Esophagus squamous epithelium (tissue), 5 donors: Measurements from ENCODE around the gene PANK4. TPM values are rescaled to one million over a fixed set of nuclear protein-coding genes. Genes with fewer than 3 reads are reported as not detected.

ENCODE experiments used
- DNase-seq: peaks from one replicate; lab custom pipeline; 2025; lab: John Stamatoyannopoulos, UW
- H3K27ac ChIP-seq, 4 donors: fragments of 200-600 bp; sonication (generic); one replicate each; pipeline ENCODE4 v1.5.1; 2016 to 2019; ENCODE audit warnings: mild to moderate bottlenecking in 1 of 4
- H3K27me3 ChIP-seq, 4 donors: fragments of 200-600 bp; sonication (generic); 1 replicate in 3 of 4; 2 replicates in 1 of 4; pipeline versions ENCODE4 v1.5.1 to v1.6.0; 2017 to 2021; ENCODE audit warnings: antibody characterized with exemption in 1 of 4
- H3K36me3 ChIP-seq, 3 donors: fragments of 200-600 bp; sonication (generic); one replicate each; pipeline ENCODE4 v1.5.1; 2016 to 2019
- H3K4me1 ChIP-seq, 3 donors: fragments of 200-600 bp; sonication (generic); one replicate each; pipeline ENCODE4 v1.5.1; 2017 to 2019
- H3K4me3 ChIP-seq, 4 donors: fragments of 200-600 bp; sonication (generic); 1 replicate in 3 of 4; 2 replicates in 1 of 4; pipeline ENCODE4 v1.5.1; 2016 to 2019; ENCODE audit warnings: mild to moderate bottlenecking in 2 of 4, moderate library complexity in 1 of 4
- H3K9me3 ChIP-seq, 3 donors: fragments of 200-600 bp; sonication (generic); one replicate each; pipeline ENCODE4 v1.5.1; 2016 to 2019
- POLR2A ChIP-seq, 4 donors: fragments of 450-650 bp; IDR thresholded peaks; one replicate each; pipeline ENCODE4 v1.6.1; 2017; ENCODE audit warnings: antibody characterized with exemption in 4 of 4, mild to moderate bottlenecking in 4 of 4, moderate library complexity in 3 of 4
- WGBS, 2 donors: methylation state at CpG; one replicate each; pipeline ENCODE4 v1.1.5; 2018; 5-methylcytosine and 5-hydroxymethylcytosine counted together
- intact Hi-C: fragments of 100-400 bp; cut with DNase I; formaldehyde crosslinking; loops from one replicate; pipeline ENCODE4 v1.15.0; 2022
- total RNA-seq, 4 donors: library from RNA; depleted of rRNA; stranded (reverse); fragments of >200 nt; gene quantifications; one replicate each; pipeline ENCODE4 v1.1.0, GENCODE V29; 2016
- TF ChIP-seq, protein P1 (sequence below), 6 experiments: fragments of 450-650 bp in 4 of 6; fragments of 200-600 bp in 2 of 6; sonication (generic) in 2 of 6; IDR thresholded peaks; one replicate each; pipeline ENCODE4 v1.5.1; 2016 to 2019; ENCODE audit warnings: antibody characterized with exemption in 6 of 6, mild to moderate bottlenecking in 4 of 6, moderate library complexity in 4 of 6
- donor health status: DM: yes; HTN: yes; CAD: no.

The PANK4 gene
- total RNA-seq, 4 donors from 2014 or later: 11.8 to 29.1 (median 17.0) TPM

DNA sequence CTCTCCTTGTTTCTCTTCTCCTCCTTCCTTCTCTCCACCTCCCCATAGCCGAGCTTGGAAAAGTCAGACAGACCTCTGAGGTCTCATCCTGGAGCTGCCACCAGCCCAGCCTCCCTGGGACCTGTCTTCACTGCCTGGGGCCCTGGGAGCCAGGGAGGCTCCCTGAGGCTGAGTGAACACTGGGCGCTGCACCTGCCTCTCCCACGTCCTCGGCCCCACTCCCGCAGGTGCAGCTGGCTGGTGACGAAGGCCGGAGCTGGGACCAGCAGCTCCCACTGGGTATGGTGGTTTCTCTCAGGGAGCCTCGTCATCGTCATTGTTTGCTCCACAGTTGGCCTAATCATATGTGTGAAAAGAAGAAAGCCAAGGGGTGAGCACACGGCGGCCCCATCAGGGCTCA, 35.0 kb upstream of the PANK4 start:
- H3K27me3 ChIP-seq: peaks cover 0 to 9% (median 0%) of the 10 kb centered on the region in 4 donors
- no peak for DNase-seq
- peaks cover 11 to 34% (median 20%) of the 10 kb centered on the region in 3 donors for H3K4me1 ChIP-seq
- TF ChIP-seq, protein P1, sequence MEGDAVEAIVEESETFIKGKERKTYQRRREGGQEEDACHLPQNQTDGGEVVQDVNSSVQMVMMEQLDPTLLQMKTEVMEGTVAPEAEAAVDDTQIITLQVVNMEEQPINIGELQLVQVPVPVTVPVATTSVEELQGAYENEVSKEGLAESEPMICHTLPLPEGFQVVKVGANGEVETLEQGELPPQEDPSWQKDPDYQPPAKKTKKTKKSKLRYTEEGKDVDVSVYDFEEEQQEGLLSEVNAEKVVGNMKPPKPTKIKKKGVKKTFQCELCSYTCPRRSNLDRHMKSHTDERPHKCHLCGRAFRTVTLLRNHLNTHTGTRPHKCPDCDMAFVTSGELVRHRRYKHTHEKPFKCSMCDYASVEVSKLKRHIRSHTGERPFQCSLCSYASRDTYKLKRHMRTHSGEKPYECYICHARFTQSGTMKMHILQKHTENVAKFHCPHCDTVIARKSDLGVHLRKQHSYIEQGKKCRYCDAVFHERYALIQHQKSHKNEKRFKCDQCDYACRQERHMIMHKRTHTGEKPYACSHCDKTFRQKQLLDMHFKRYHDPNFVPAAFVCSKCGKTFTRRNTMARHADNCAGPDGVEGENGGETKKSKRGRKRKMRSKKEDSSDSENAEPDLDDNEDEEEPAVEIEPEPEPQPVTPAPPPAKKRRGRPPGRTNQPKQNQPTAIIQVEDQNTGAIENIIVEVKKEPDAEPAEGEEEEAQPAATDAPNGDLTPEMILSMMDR (IDR thresholded peaks at IDR 0.05): no peak
- TF ChIP-seq POLR2A (IDR thresholded peaks at IDR 0.05): no peak
- peaks cover 11 to 59% (median 15%) of the 10 kb centered on the region in 3 donors for H3K36me3 ChIP-seq
- 60 to 79% methylated on average over 1 to 6 of the region's 11 CpGs for WGBS, 2 donors
- H3K4me3 ChIP-seq: no peak overlapping the region
- H3K9me3 ChIP-seq: no peaks in the 10 kb centered on the region
- H3K27ac ChIP-seq: no peak overlapping the region
- intact Hi-C loops: no loop called here

GRCh38 chr1:2560299-2561073, 34.1 kb upstream of the PANK4 start:
- TF ChIP-seq, protein P1 (IDR thresholded peaks at IDR 0.05): no peak
- no peak for TF ChIP-seq POLR2A (IDR thresholded peaks at IDR 0.05)

DNA sequence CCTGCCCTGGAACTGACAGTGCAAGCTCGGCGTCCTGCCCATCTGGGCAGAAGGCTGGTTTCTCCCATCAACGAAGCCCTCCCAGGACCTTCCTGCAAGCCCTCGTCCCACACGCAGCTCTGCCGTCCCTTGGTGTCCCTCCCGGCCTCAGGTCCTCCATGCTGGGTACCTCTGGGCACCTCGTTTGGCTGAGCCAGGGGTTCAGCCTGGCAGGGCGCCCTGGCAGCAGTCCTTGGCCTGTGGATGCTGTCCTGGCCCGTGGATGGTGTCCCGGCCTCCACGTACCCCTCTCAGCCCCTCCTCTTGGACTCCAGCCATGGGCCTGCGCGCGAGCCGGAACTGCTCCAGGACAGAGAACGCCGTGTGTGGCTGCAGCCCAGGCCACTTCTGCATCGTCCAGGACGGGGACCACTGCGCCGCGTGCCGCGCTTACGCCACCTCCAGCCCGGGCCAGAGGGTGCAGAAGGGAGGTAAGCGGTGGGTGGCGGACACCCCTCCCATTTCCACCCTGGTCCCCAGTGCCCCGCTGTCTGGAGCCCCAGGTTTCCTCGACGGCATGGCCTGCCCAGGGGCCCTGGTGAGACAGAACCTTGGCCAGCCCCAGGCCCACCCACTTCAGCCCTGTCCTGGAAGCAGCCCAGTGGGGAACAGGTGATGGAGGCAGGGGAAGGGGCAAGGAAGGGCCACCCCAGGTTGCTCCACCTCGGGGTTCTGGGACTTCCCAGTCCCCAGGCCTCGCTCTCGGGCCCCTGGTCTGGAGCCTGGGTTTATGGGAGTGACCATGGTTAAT, 33.3 kb upstream of the PANK4 start:
- DNase-seq: no peak
- intact Hi-C loops: no loop called here
- H3K9me3 ChIP-seq: no peaks in the 10 kb centered on the region
- TF ChIP-seq POLR2A (IDR thresholded peaks at IDR 0.05): no peak
- TF ChIP-seq, protein P1 (IDR thresholded peaks at IDR 0.05): no peak
- no peak overlapping the region for H3K27ac ChIP-seq
- peaks cover 22 to 49% (median 33%) of the 10 kb centered on the region in 3 donors for H3K4me1 ChIP-seq
- no peak overlapping the region for H3K4me3 ChIP-seq
- H3K27me3 ChIP-seq: no peaks in the 10 kb centered on the region
- H3K36me3 ChIP-seq: peaks cover 11 to 59% (median 15%) of the 10 kb centered on the region in 3 donors
- 89 to 94% methylated on average over 9 to 17 of the region's 35 CpGs for WGBS, 2 donors

More at GRCh38 chr1:2560299-2561073, 34.1 kb upstream of the PANK4 start:
- DNase-seq: no peak
- H3K4me3 ChIP-seq: no peak overlapping the region
- no peaks in the 10 kb centered on the region for H3K9me3 ChIP-seq
- H3K4me1 ChIP-seq: peaks cover 16 to 41% (median 26%) of the 10 kb centered on the region in 3 donors
- no peaks in the 10 kb centered on the region for H3K27me3 ChIP-seq
- H3K27ac ChIP-seq: no peak overlapping the region
- intact Hi-C loops: no loop called here
- peaks cover 11 to 59% (median 15%) of the 10 kb centered on the region in 3 donors for H3K36me3 ChIP-seq
- 60 to 91% methylated on average over 2 to 4 of the region's 15 CpGs for WGBS, 2 donors

- no peak for DNase-seq
- 90% methylated on average over 2 of the region's 6 CpGs; no CpG with 5 or more reads in 1 of the 2 donors for WGBS, 2 donors
- H3K9me3 ChIP-seq: no peaks in the 10 kb centered on the region
- peaks cover 22 to 58% (median 34%) of the 10 kb centered on the region in 3 donors for H3K4me1 ChIP-seq
- H3K4me3 ChIP-seq: no peak overlapping the region
- TF ChIP-seq, protein P1 (IDR thresholded peaks at IDR 0.05): no peak
- TF ChIP-seq POLR2A (IDR thresholded peaks at IDR 0.05): no peak
- H3K27me3 ChIP-seq: no peaks in the 10 kb centered on the region
- intact Hi-C loops: no loop called here
- H3K36me3 ChIP-seq: peaks cover 11 to 59% (median 15%) of the 10 kb centered on the region in 3 donors
- H3K27ac ChIP-seq: no peak overlapping the region
These were observed 32.5 kb upstream of the PANK4 start for GRCh38 chr1:2558861-2559260.
